HuH-7 (cell line): ENCODE measurements around the gene RBM10.

Experiments used
- DNase-seq: peaks from one replicate; pipeline ENCODE4 v3.0.0; 2011; ENCODE audit warnings: low spot score

RBM10 gene

GRCh38 chrX:47198687-47199080 lies 53.7 kb downstream of the RBM10 start:
- no peak for DNase-seq

- no peak for DNase-seq
Measured at GRCh38 chrX:47199286-47199685, 54.3 kb downstream of the RBM10 start.

GRCh38 chrX:47200385-47201150 lies 55.5 kb downstream of the RBM10 start:
- DNase-seq: no peak

- no peak for DNase-seq
Measured at GRCh38 chrX:47201345-47201944, 56.4 kb downstream of the RBM10 start.

- DNase-seq: no peak
Measured at GRCh38 chrX:47202316-47202715, 57.3 kb downstream of the RBM10 start.

- no peak for DNase-seq
Measured at GRCh38 chrX:47202877-47203276, 57.9 kb downstream of the RBM10 start.

GRCh38 chrX:47204970-47205369 lies 59.9 kb downstream of the RBM10 start:
- DNase-seq: no peak

- DNase-seq: no peak
Measured at GRCh38 chrX:47206316-47206715, 61.3 kb downstream of the RBM10 start.

GRCh38 chrX:47208108-47208507 lies 63.1 kb downstream of the RBM10 start:
- DNase-seq: no peak

- DNase-seq: no peak
Measured at GRCh38 chrX:47209508-47210238, 64.7 kb downstream of the RBM10 start.

GRCh38 chrX:47210661-47211425 lies 65.8 kb downstream of the RBM10 start:
- DNase-seq: no peak

GRCh38 chrX:47212381-47213293 lies 67.6 kb downstream of the RBM10 start:
- DNase-seq: no peak

GRCh38 chrX:47214435-47215077 lies 69.5 kb downstream of the RBM10 start:
- no peak for DNase-seq

GRCh38 chrX:47215291-47215900 lies 70.4 kb downstream of the RBM10 start:
- DNase-seq: no peak

GRCh38 chrX:47216393-47216925 lies 71.4 kb downstream of the RBM10 start:
- no peak for DNase-seq

GRCh38 chrX:47217121-47217851 lies 72.3 kb downstream of the RBM10 start:
- no peak for DNase-seq

GRCh38 chrX:47217852-47218279 lies 72.8 kb downstream of the RBM10 start:
- DNase-seq: peak; percentile 72

- DNase-seq: peak; percentile 71
Measured at GRCh38 chrX:47218280-47218919, 73.4 kb downstream of the RBM10 start, which contains the start of gene CDK16. Gene CDK16 (plus strand): TSS chrX:47218681. CDS start chrX:47223558, 4,877 bp downstream.
